K562 (cell line): ENCODE measurements around the gene PDIA4. TPM values are rescaled to one million over a fixed set of nuclear protein-coding genes. Genes with fewer than 3 reads are reported as not detected.

Experiments used
- CHAMP1 ChIP-seq: fragments of 450-650 bp; IDR thresholded peaks from 2 replicates; pipeline ENCODE4 v1.6.1; 2016; ENCODE audit warnings: mild to moderate bottlenecking
- HNRNPUL1 ChIP-seq: fragments of 200-400 bp; formaldehyde crosslinking; IDR thresholded peaks from 2 replicates; pipeline ENCODE4 v1.6.1; 2017; ENCODE audit warnings: low read length
- HSF4 ChIP-seq: fragments of 250-450 bp; sonication (Bioruptor Pico); IDR thresholded peaks from 2 replicates; pipeline ENCODE4 v2.1.2; 2022; ENCODE audit warnings: mild to moderate bottlenecking, moderate library complexity, borderline replicate concordance
- JUNB ChIP-seq: fragments of 450-650 bp; formaldehyde crosslinking; conservative IDR thresholded peaks from 2 replicates; pipeline ENCODE4 v1.4.0; 2020; ENCODE audit warnings: mild to moderate bottlenecking
- MEF2D ChIP-seq: conservative IDR thresholded peaks from 2 replicates; pipeline ENCODE4 v1.6.1; 2016; ENCODE audit warnings: low read depth, missing genetic modification characterization, missing compliant biosample characterization
- NR2F6 ChIP-seq: fragments of 450-650 bp; formaldehyde crosslinking; IDR thresholded peaks from 2 replicates; pipeline ENCODE4 v1.4.0; 2020; ENCODE audit warnings: mild to moderate bottlenecking
- RCOR1 ChIP-seq, 2 experiments: IDR thresholded peaks; 2 replicates each; pipeline ENCODE4 v1.6.1; 2012; ENCODE audit warnings: low read depth in 2 of 2, low read length in 2 of 2, borderline replicate concordance in 1 of 2, improper control_type of control experiment in 1 of 2
- RUNX1 ChIP-seq: sonication (generic); IDR thresholded peaks from 2 replicates; pipeline ENCODE4 v1.6.1; 2016; ENCODE audit warnings: antibody characterized with exemption, low read depth
- SNRNP70 ChIP-seq: fragments of 200-400 bp; formaldehyde crosslinking; optimal IDR thresholded peaks from 2 replicates; pipeline ENCODE3; 2017; ENCODE audit warnings: low read depth, low read length
- SRSF1 ChIP-seq: fragments of 200-400 bp; formaldehyde crosslinking; IDR thresholded peaks from 2 replicates; pipeline ENCODE4 v1.6.1; 2017; ENCODE audit warnings: mild to moderate bottlenecking, low read depth, low read length, moderate library complexity
- TAL1 ChIP-seq: fragments of 450-650 bp; IDR thresholded peaks from 2 replicates; pipeline ENCODE4 v1.6.1; 2016; ENCODE audit warnings: mild to moderate bottlenecking
- TARDBP ChIP-seq: fragments of 450-650 bp; IDR thresholded peaks from 2 replicates; pipeline ENCODE4 v1.6.1; 2016
- XRCC5 ChIP-seq: fragments of 200-400 bp; formaldehyde crosslinking; IDR thresholded peaks from 2 replicates; pipeline ENCODE4 v1.6.1; 2017; ENCODE audit warnings: low read depth, mild to moderate bottlenecking, low read length
- ZNF561 ChIP-seq: fragments of 450-650 bp; formaldehyde crosslinking; conservative IDR thresholded peaks from 2 replicates; pipeline ENCODE4 v1.4.0; 2020; ENCODE audit warnings: mild to moderate bottlenecking, moderate library complexity
- ZNF586 ChIP-seq: fragments of 450-650 bp; formaldehyde crosslinking; conservative IDR thresholded peaks from 2 replicates; pipeline ENCODE4 v1.4.0; 2020; ENCODE audit warnings: mild to moderate bottlenecking, moderate library complexity
- ZNF707 ChIP-seq: fragments of 250-450 bp; sonication (Bioruptor Pico); conservative IDR thresholded peaks from 2 replicates; pipeline ENCODE4 v1.8.0; 2022; ENCODE audit warnings: inconsistent platforms, mild to moderate bottlenecking, moderate library complexity
- ZSCAN29 ChIP-seq: fragments of 450-650 bp; IDR thresholded peaks from 2 replicates; pipeline ENCODE4 v1.6.1; 2017
- polyA plus RNA-seq, 8 experiments: library from polyadenylated mRNA; depleted of rRNA in 4 of 8; stranded (reverse) in 5 of 8; unstranded in 3 of 8; fragments of >200 nt; fragmentation: Nextera tagmentation in 2 of 8; fragmentation: Illumina TruSeq in 1 of 8; extraction: Ambion mirVana in 2 of 8; extraction: Trizol in 1 of 8; gene quantifications; 2 replicates each; pipeline versions ENCODE4 v1.2.1 to v1.2.3, GENCODE V29; 2011 to 2014; ENCODE audit warnings: inconsistent platforms in 1 of 8, missing spikeins in 1 of 8
- total RNA-seq, 7 experiments: library from RNA; depleted of rRNA in 6 of 7; stranded (reverse); fragments of >200 nt in 6 of 7; fragmentation: Illumina TruSeq in 2 of 7; extraction: Trizol in 2 of 7; gene quantifications; 2 replicates each; pipeline versions ENCODE4 v1.2.1 to v1.2.3, GENCODE V29; 2011 to 2021; ENCODE audit warnings: low replicate concordance in 1 of 7
- TF ChIP-seq, protein P1 (sequence below): fragments of 450-650 bp; IDR thresholded peaks from 2 replicates; pipeline ENCODE4 v1.7.0; 2016; ENCODE audit warnings: borderline replicate concordance
- TF ChIP-seq, protein P2 (sequence below): IDR thresholded peaks from 2 replicates; pipeline ENCODE4 v1.6.1; 2011; ENCODE audit not compliant: insufficient read length; ENCODE audit errors: extremely low read depth
- TF ChIP-seq, protein P3 (sequence below): fragments of 250-450 bp; sonication (Bioruptor Pico); IDR thresholded peaks from 2 replicates; pipeline ENCODE4 v1.5.0; 2021; ENCODE audit warnings: mild to moderate bottlenecking, borderline replicate concordance
- TF ChIP-seq, protein P4 (sequence below): sonication (generic); formaldehyde crosslinking; IDR thresholded peaks from 2 replicates; pipeline ENCODE4 v1.5.0; 2020; ENCODE audit warnings: missing genetic modification reagents

PDIA4 gene
- total and polyA plus RNA-seq, 9 of the 15 experiments (the other 6 are each of a cell fraction or from before 2014, with no cell fraction given), result 9.1 to 175 (median 146) TPM

- TF ChIP-seq HNRNPUL1, result no peak
- no peak for TF ChIP-seq HSF4
- no peak for TF ChIP-seq ZSCAN29
- no peak for TF ChIP-seq TARDBP
- TF ChIP-seq TAL1, result no peak
- no peak for TF ChIP-seq XRCC5
- no peak for TF ChIP-seq RUNX1
- no peak for TF ChIP-seq ZNF561
- TF ChIP-seq JUNB (CRISPR knock-in tag), result no peak
- 0 out of 2 replicates have a peak, but pooled peaks have one; percentile 16 for TF ChIP-seq CHAMP1
- TF ChIP-seq NR2F6 (CRISPR knock-in tag), result no peak
- no peak for TF ChIP-seq SRSF1
- TF ChIP-seq RCOR1 (IDR thresholded peaks at IDR 0.05; ENCODE audit: borderline replicate concordance in 1 of 2, low read depth in 2 of 2, low read length in 2 of 2), result peak in 1 of 2 experiments; percentile 6; a peak in 1 of 4 replicates
- no peak for TF ChIP-seq ZNF586 (CRISPR knock-in tag)
- TF ChIP-seq ZNF707 (CRISPR knock-in tag), result no peak
- TF ChIP-seq SNRNP70, result no peak
- TF ChIP-seq, protein P1, sequence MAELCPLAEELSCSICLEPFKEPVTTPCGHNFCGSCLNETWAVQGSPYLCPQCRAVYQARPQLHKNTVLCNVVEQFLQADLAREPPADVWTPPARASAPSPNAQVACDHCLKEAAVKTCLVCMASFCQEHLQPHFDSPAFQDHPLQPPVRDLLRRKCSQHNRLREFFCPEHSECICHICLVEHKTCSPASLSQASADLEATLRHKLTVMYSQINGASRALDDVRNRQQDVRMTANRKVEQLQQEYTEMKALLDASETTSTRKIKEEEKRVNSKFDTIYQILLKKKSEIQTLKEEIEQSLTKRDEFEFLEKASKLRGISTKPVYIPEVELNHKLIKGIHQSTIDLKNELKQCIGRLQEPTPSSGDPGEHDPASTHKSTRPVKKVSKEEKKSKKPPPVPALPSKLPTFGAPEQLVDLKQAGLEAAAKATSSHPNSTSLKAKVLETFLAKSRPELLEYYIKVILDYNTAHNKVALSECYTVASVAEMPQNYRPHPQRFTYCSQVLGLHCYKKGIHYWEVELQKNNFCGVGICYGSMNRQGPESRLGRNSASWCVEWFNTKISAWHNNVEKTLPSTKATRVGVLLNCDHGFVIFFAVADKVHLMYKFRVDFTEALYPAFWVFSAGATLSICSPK, result no peak
- TF ChIP-seq MEF2D, result peak; percentile 57; the same call in 1 of the 2 replicates
- TF ChIP-seq, protein P2, sequence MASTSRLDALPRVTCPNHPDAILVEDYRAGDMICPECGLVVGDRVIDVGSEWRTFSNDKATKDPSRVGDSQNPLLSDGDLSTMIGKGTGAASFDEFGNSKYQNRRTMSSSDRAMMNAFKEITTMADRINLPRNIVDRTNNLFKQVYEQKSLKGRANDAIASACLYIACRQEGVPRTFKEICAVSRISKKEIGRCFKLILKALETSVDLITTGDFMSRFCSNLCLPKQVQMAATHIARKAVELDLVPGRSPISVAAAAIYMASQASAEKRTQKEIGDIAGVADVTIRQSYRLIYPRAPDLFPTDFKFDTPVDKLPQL, result no peak
- TF ChIP-seq, protein P3, sequence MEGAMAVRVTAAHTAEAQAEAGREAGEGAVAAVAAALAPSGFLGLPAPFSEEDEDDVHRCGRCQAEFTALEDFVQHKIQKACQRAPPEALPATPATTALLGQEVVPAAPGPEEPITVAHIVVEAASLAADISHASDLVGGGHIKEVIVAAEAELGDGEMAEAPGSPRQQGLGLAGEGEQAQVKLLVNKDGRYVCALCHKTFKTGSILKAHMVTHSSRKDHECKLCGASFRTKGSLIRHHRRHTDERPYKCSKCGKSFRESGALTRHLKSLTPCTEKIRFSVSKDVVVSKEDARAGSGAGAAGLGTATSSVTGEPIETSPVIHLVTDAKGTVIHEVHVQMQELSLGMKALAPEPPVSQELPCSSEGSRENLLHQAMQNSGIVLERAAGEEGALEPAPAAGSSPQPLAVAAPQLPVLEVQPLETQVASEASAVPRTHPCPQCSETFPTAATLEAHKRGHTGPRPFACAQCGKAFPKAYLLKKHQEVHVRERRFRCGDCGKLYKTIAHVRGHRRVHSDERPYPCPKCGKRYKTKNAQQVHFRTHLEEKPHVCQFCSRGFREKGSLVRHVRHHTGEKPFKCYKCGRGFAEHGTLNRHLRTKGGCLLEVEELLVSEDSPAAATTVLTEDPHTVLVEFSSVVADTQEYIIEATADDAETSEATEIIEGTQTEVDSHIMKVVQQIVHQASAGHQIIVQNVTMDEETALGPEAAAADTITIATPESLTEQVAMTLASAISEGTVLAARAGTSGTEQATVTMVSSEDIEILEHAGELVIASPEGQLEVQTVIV (CRISPR knock-in tag), result no peak
- TF ChIP-seq, protein P4, sequence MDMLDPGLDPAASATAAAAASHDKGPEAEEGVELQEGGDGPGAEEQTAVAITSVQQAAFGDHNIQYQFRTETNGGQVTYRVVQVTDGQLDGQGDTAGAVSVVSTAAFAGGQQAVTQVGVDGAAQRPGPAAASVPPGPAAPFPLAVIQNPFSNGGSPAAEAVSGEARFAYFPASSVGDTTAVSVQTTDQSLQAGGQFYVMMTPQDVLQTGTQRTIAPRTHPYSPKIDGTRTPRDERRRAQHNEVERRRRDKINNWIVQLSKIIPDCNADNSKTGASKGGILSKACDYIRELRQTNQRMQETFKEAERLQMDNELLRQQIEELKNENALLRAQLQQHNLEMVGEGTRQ, result no peak
These were observed 63.6 kb downstream of the PDIA4 start (continued) for GRCh38 chr7:148964483-148965267.
